Calu3 (cell line): Measurements from ENCODE around the gene RYR3. TPM values are rescaled to one million over a fixed set of nuclear protein-coding genes. Genes with fewer than 3 reads are reported as not detected.
"Not testable (repeated sequence)": the region's sequence is repeated elsewhere in the genome, so short reads cannot be mapped to it uniquely, and the experiment has no call there.

ENCODE experiments used
- BruUV-seq: library from RNA; stranded (reverse); fragments of 400-500 nt; replicated peaks from 2 replicates; lab custom pipeline; 2021; lab: Mats Ljungman, UMichigan
- CTCF ChIA-PET: fragments of 300-600 bp; sonication (Branson Sonifier 250); formaldehyde crosslinking; loops from one replicate; lab custom pipeline; 2022; ENCODE audit warnings: antibody characterized with exemption; lab: Charles Lee
- DNase-seq: peaks from one replicate; pipeline ENCODE4 v3.0.0; 2022
- H3K27ac Mint-ChIP-seq: one replicate; pipeline ENCODE4 v1.8.0; 2022; ENCODE audit warnings: mixed read lengths; ENCODE audit not compliant: unreplicated experiment
- H3K27me3 Mint-ChIP-seq: one replicate; pipeline ENCODE4 v1.8.0; 2022; ENCODE audit warnings: mixed read lengths; ENCODE audit not compliant: unreplicated experiment
- H3K36me3 Mint-ChIP-seq: one replicate; pipeline ENCODE4 v1.8.0; 2022; ENCODE audit warnings: mild to moderate bottlenecking, moderate library complexity, mixed read lengths; ENCODE audit not compliant: insufficient read depth, unreplicated experiment
- H3K4me1 Mint-ChIP-seq: one replicate; pipeline ENCODE4 v1.8.0; 2022; ENCODE audit warnings: mild to moderate bottlenecking, low read depth, mixed read lengths; ENCODE audit not compliant: unreplicated experiment
- H3K4me3 Mint-ChIP-seq: one replicate; pipeline ENCODE4 v1.8.0; 2022; ENCODE audit warnings: mild to moderate bottlenecking, low read depth, moderate library complexity, mixed read lengths; ENCODE audit not compliant: unreplicated experiment
- H3K9me3 Mint-ChIP-seq: one replicate; pipeline ENCODE4 v1.8.0; 2022; ENCODE audit warnings: low read depth, mixed read lengths; ENCODE audit not compliant: unreplicated experiment
- CTCF ChIP-seq: fragments of 200-600 bp; IDR thresholded peaks from one replicate; pipeline ENCODE4 v1.8.0; 2022; ENCODE audit warnings: antibody characterized with exemption; ENCODE audit not compliant: unreplicated experiment
- intact Hi-C: fragments of 100-400 bp; cut with micrococcal nuclease; formaldehyde crosslinking; loops from one replicate; pipeline ENCODE4 v1.10.0; 2022; ENCODE audit not compliant: unreplicated experiment
- total RNA-seq: library from RNA; stranded (reverse); gene quantifications from 2 replicates; pipeline ENCODE4 v1.2.3, GENCODE V29; 2022

The RYR3 gene
- total RNA-seq, 1 experiment from 2014 or later = not detected

- no peak overlapping the region for H3K27ac Mint-ChIP-seq
- DNase-seq = no peak
- H3K36me3 Mint-ChIP-seq = no peaks in the 10 kb centered on the region
- intact Hi-C loops = no loop called here
- CTCF ChIA-PET = no interaction called here
- no peak for TF ChIP-seq CTCF
- H3K4me1 Mint-ChIP-seq = no peaks in the 10 kb centered on the region
- no TSS peak for BruUV-seq
- no peaks in the 10 kb centered on the region for H3K27me3 Mint-ChIP-seq
- no peak overlapping the region for H3K4me3 Mint-ChIP-seq
- no peaks in the 10 kb centered on the region for H3K9me3 Mint-ChIP-seq
These were observed 254.3 kb downstream of the RYR3 start for GRCh38 chr15:33565094-33565493.

GRCh38 chr15:33567652-33568051, 256.9 kb downstream of the RYR3 start:
- Mint-ChIP-seq H3K9me3 (no peaks in the 10 kb centered on the region), H3K4me3 (no peak overlapping the region), H3K27me3 (no peaks in the 10 kb centered on the region), H3K36me3 (no peaks in the 10 kb centered on the region), H3K27ac (no peak overlapping the region), H3K4me1 (no peaks in the 10 kb centered on the region)
- DNase-seq = no peak
- intact Hi-C loops = no loop called here
- BruUV-seq = no TSS peak
- CTCF ChIA-PET = no interaction called here
- no peak for TF ChIP-seq CTCF

- no TSS peak for BruUV-seq
- intact Hi-C loops = no loop called here
- Mint-ChIP-seq H3K36me3 (no peaks in the 10 kb centered on the region), H3K27ac (no peak overlapping the region), H3K27me3 (no peaks in the 10 kb centered on the region), H3K9me3 (no peaks in the 10 kb centered on the region), H3K4me3 (no peak overlapping the region), H3K4me1 (no peaks in the 10 kb centered on the region)
- CTCF ChIA-PET = no interaction called here
- no peak for TF ChIP-seq CTCF
- no peak for DNase-seq
These were observed 258.3 kb downstream of the RYR3 start for GRCh38 chr15:33569036-33569435.

GRCh38 chr15:33577911-33578310, 267.1 kb downstream of the RYR3 start:
- H3K4me1 Mint-ChIP-seq, H3K9me3 Mint-ChIP-seq: not testable (repeated sequence)

GRCh38 chr15:33580526-33580925, 269.8 kb downstream of the RYR3 start:
- no peak for TF ChIP-seq CTCF
- Mint-ChIP-seq H3K27me3 (peaks cover 21% of the 10 kb centered on the region), H3K27ac (no peak overlapping the region), H3K4me3 (no peak overlapping the region), H3K36me3 (no peaks in the 10 kb centered on the region), H3K4me1 (no peaks in the 10 kb centered on the region), H3K9me3 (no peaks in the 10 kb centered on the region)
- BruUV-seq = no TSS peak
- DNase-seq = no peak
- intact Hi-C loops = no loop called here
- CTCF ChIA-PET = interaction anchor here (0.6 kb wide), 1 partner anchor 257 kb away, joined by 3 read pairs; no protein-coding TSS in a partner anchor

More at GRCh38 chr15:33577911-33578310, 267.1 kb downstream of the RYR3 start:
- DNase-seq, H3K27ac Mint-ChIP-seq, intact Hi-C loops, H3K36me3 Mint-ChIP-seq, H3K4me3 Mint-ChIP-seq, BruUV-seq, CTCF ChIA-PET: not testable (repeated sequence)
- H3K27me3 Mint-ChIP-seq = peaks cover 28% of the 10 kb centered on the region
